ENCODE data around the gene GALNS. TPM values are rescaled to one million over a fixed set of nuclear protein-coding genes. Genes with fewer than 3 reads are reported as not detected.
A peak's percentile ranks its signal among the peaks of the same experiment; 100 is the strongest.

The GALNS gene
- total and polyA plus RNA-seq, 7 donors = 4.8 to 15.4 (median 10.4) TPM

- Histone ChIP-seq H3K27me3 (ENCODE audit: insufficient read depth in 3 of 3, low read length in 2 of 3) (no peaks in the 10 kb centered on the region), H3K9me3 (no peaks in the 10 kb centered on the region), H3K27ac (no peak overlapping the region), H3K4me3 (no peak overlapping the region), H3K4me1 (no peaks in the 10 kb centered on the region), H3K36me3 (ENCODE audit: insufficient read depth in 1 of 2, low read depth in 1 of 2) (peaks cover 0 to 28% of the 10 kb centered on the region in 2 donors)
- ATAC-seq (no peak), DNase-seq (no peak)
- intact Hi-C loops (cut with DNase I) = no loop called here
- 80 to 88% (median 85%) methylated on average over 19 of the region's 19 CpGs for WGBS, 3 donors
- TF ChIP-seq CTCF (IDR thresholded peaks at IDR 0.05) = no peak
Observed at GRCh38 chr16:88838566-88838965, 18.2 kb downstream of the GALNS start.

GRCh38 chr16:88837806-88838205 lies 18.9 kb downstream of the GALNS start:
- TF ChIP-seq CTCF (IDR thresholded peaks at IDR 0.05) = no peak
- no peak for ATAC-seq
- no peaks in the 10 kb centered on the region for H3K4me1 ChIP-seq
- H3K27me3 ChIP-seq (ENCODE audit: insufficient read depth in 3 of 3, low read length in 2 of 3) = no peaks in the 10 kb centered on the region
- H3K27ac ChIP-seq = no peak overlapping the region
- no peak for DNase-seq
- 87 to 93% (median 92%) methylated on average over 20 of the region's 20 CpGs for WGBS, 3 donors
- intact Hi-C loops (cut with DNase I) = no loop called here
- H3K9me3 ChIP-seq = no peaks in the 10 kb centered on the region
- H3K4me3 ChIP-seq = no peak overlapping the region
- H3K36me3 ChIP-seq (ENCODE audit: insufficient read depth in 1 of 2, low read depth in 1 of 2) = peaks cover 0 to 28% of the 10 kb centered on the region in 2 donors

- WGBS, 3 donors = 90 to 95% (median 94%) methylated on average over 17 of the region's 17 CpGs
- no peak for TF ChIP-seq CTCF (IDR thresholded peaks at IDR 0.05)
Observed at GRCh38 chr16:88836791-88837190, 20.0 kb downstream of the GALNS start.

GRCh38 chr16:88835818-88836217 lies 20.9 kb downstream of the GALNS start:
- intact Hi-C loops (cut with DNase I) = no loop called here
- peaks cover 0 to 24% of the 10 kb centered on the region in 2 donors for H3K36me3 ChIP-seq (ENCODE audit: insufficient read depth in 1 of 2, low read depth in 1 of 2)
- TF ChIP-seq CTCF (IDR thresholded peaks at IDR 0.05) = no peak
- no peaks in the 10 kb centered on the region for H3K9me3 ChIP-seq
- H3K4me1 ChIP-seq = no peaks in the 10 kb centered on the region
- DNase-seq = no peak
- H3K27ac ChIP-seq = no peak overlapping the region
- no peak for ATAC-seq
- H3K4me3 ChIP-seq = no peak overlapping the region
- 92 to 94% (median 94%) methylated on average over 33 of the region's 33 CpGs for WGBS, 3 donors
- no peaks in the 10 kb centered on the region for H3K27me3 ChIP-seq (ENCODE audit: insufficient read depth in 3 of 3, low read length in 2 of 3)

More at GRCh38 chr16:88836791-88837190, 20.0 kb downstream of the GALNS start:
- DNase-seq (no peak), ATAC-seq (no peak)
- Histone ChIP-seq H3K9me3 (no peaks in the 10 kb centered on the region), H3K36me3 (ENCODE audit: insufficient read depth in 1 of 2, low read depth in 1 of 2) (peaks cover 0 to 24% of the 10 kb centered on the region in 2 donors), H3K4me3 (no peak overlapping the region), H3K4me1 (no peaks in the 10 kb centered on the region), H3K27me3 (ENCODE audit: insufficient read depth in 3 of 3, low read length in 2 of 3) (no peaks in the 10 kb centered on the region), H3K27ac (no peak overlapping the region)
- intact Hi-C loops (cut with DNase I) = no loop called here

GRCh38 chr16:88835383-88835782 lies 21.4 kb downstream of the GALNS start:
- Histone ChIP-seq H3K4me1 (no peaks in the 10 kb centered on the region), H3K4me3 (no peak overlapping the region), H3K9me3 (no peaks in the 10 kb centered on the region), H3K27me3 (ENCODE audit: insufficient read depth in 3 of 3, low read length in 2 of 3) (no peaks in the 10 kb centered on the region), H3K27ac (no peak overlapping the region), H3K36me3 (ENCODE audit: insufficient read depth in 1 of 2, low read depth in 1 of 2) (peaks cover 0 to 19% of the 10 kb centered on the region in 2 donors)
- 65 to 70% (median 66%) methylated on average over 11 of the region's 11 CpGs for WGBS, 3 donors
- TF ChIP-seq CTCF (IDR thresholded peaks at IDR 0.05) = no peak
- DNase-seq = no peak
- ATAC-seq = peak in 1 of 4 donors; percentile 9
- intact Hi-C loops (cut with DNase I) = no loop called here
